ENCODE data around the gene KRTAP4-7. TPM values are rescaled to one million over a fixed set of nuclear protein-coding genes. Genes with fewer than 3 reads are reported as not detected.
"Not testable (repeated sequence)": the region's sequence is repeated elsewhere in the genome, so short reads cannot be mapped to it uniquely, and the experiment has no call there.

Gene KRTAP4-7
- total RNA-seq, 1 donor from 2014 or later: not detected

GRCh38 chr17:41111151-41111885 lies 27.4 kb downstream of the KRTAP4-7 start:
- no peak for DNase-seq

GRCh38 chr17:41116297-41116696 lies 32.3 kb downstream of the KRTAP4-7 start:
- DNase-seq: no peak

GRCh38 chr17:41117846-41118386 lies 34.0 kb downstream of the KRTAP4-7 start, which contains the start of gene KRTAP4-11:
Gene KRTAP4-11 (minus strand): TSS chr17:41118373. CDS start chr17:41118315, 58 bp downstream.
- DNase-seq: not testable (repeated sequence)

- DNase-seq: no peak
Observed at GRCh38 chr17:41118721-41119120, 34.8 kb downstream of the KRTAP4-7 start.

GRCh38 chr17:41119696-41120690 lies 36.0 kb downstream of the KRTAP4-7 start:
- DNase-seq: not testable (repeated sequence)

GRCh38 chr17:41121742-41122141 lies 37.8 kb downstream of the KRTAP4-7 start:
- no peak for DNase-seq

- not testable (repeated sequence) for DNase-seq
Observed at GRCh38 chr17:41123292-41123990, 39.5 kb downstream of the KRTAP4-7 start.

GRCh38 chr17:41123991-41124371 lies 40.0 kb downstream of the KRTAP4-7 start, which contains the start of gene KRTAP4-12:
Gene KRTAP4-12 (minus strand): TSS chr17:41124182. CDS start chr17:41124122, 60 bp downstream.
- not testable (repeated sequence) for DNase-seq

GRCh38 chr17:41125064-41125463 lies 41.1 kb downstream of the KRTAP4-7 start:
- no peak for DNase-seq

- no peak for DNase-seq
Observed at GRCh38 chr17:41126412-41126811, 42.5 kb downstream of the KRTAP4-7 start.

- DNase-seq: no peak
Observed at GRCh38 chr17:41127371-41127770, 43.4 kb downstream of the KRTAP4-7 start.

- DNase-seq: no peak
Observed at GRCh38 chr17:41131979-41132378, 48.0 kb downstream of the KRTAP4-7 start.

- no peak for DNase-seq
Observed at GRCh38 chr17:41133880-41134735, 50.2 kb downstream of the KRTAP4-7 start.

Other genes with a start within 250 kb of the KRTAP4-7 start
- gene KRT12, start 216.9 kb upstream of the KRTAP4-7 start, total RNA-seq: not detected
- gene KRT20, start 198.9 kb upstream of the KRTAP4-7 start, total RNA-seq: not detected
- gene KRT23, start 146.5 kb upstream of the KRTAP4-7 start, total RNA-seq: 0.16 TPM
- not detected for gene KRT39, start 117.2 kb upstream of the KRTAP4-7 start, total RNA-seq
- not detected for gene KRT40, start 99.8 kb upstream of the KRTAP4-7 start, total RNA-seq
- not detected for gene KRTAP3-3, start 90.0 kb upstream of the KRTAP4-7 start, total RNA-seq
- not detected for gene KRTAP3-2, start 84.2 kb upstream of the KRTAP4-7 start, total RNA-seq
- gene KRTAP3-1, start 75.0 kb upstream of the KRTAP4-7 start, total RNA-seq: not detected
- gene KRTAP1-5, start 56.9 kb upstream of the KRTAP4-7 start, total RNA-seq: not detected
- not detected for gene KRTAP1-4, start 54.0 kb upstream of the KRTAP4-7 start, total RNA-seq
- gene KRTAP1-3, start 49.3 kb upstream of the KRTAP4-7 start, total RNA-seq: not detected
- not detected for gene KRTAP1-1, start 42.7 kb upstream of the KRTAP4-7 start, total RNA-seq
- gene KRTAP2-1, start 36.8 kb upstream of the KRTAP4-7 start, total RNA-seq: not detected
- not detected for gene KRTAP2-2, start 28.9 kb upstream of the KRTAP4-7 start, total RNA-seq
- not detected for gene KRTAP2-3, start 24.0 kb upstream of the KRTAP4-7 start, total RNA-seq
- not detected for gene KRTAP2-4, start 18.3 kb upstream of the KRTAP4-7 start, total RNA-seq
- not detected for gene KRTAP4-8, start 14.0 kb downstream of the KRTAP4-7 start, total RNA-seq
- not detected for gene KRTAP4-16, start 18.1 kb downstream of the KRTAP4-7 start, total RNA-seq
- gene KRTAP4-9, start 21.2 kb downstream of the KRTAP4-7 start, total RNA-seq: not detected
- not detected for gene KRTAP4-11, start 34.2 kb downstream of the KRTAP4-7 start, total RNA-seq
- not detected for gene KRTAP4-12, start 40.0 kb downstream of the KRTAP4-7 start, total RNA-seq
- gene KRTAP4-6, start 56.4 kb downstream of the KRTAP4-7 start, total RNA-seq: not detected
- gene KRTAP4-5, start 65.7 kb downstream of the KRTAP4-7 start, total RNA-seq: not detected
- gene KRTAP4-4, start 76.6 kb downstream of the KRTAP4-7 start, total RNA-seq: not detected
- gene KRTAP4-3, start 84.1 kb downstream of the KRTAP4-7 start, total RNA-seq: not detected
- gene KRTAP4-2, start 94.1 kb downstream of the KRTAP4-7 start, total RNA-seq: not detected
- gene KRTAP4-1, start 100.8 kb downstream of the KRTAP4-7 start, total RNA-seq: not detected
- not detected for gene KRTAP9-1, start 105.7 kb downstream of the KRTAP4-7 start, total RNA-seq
- not detected for gene KRTAP9-2, start 142.5 kb downstream of the KRTAP4-7 start, total RNA-seq
- gene KRTAP9-3, start 148.3 kb downstream of the KRTAP4-7 start, total RNA-seq: not detected
- gene KRTAP9-8, start 153.8 kb downstream of the KRTAP4-7 start, total RNA-seq: not detected
- gene KRTAP9-4, start 165.5 kb downstream of the KRTAP4-7 start, total RNA-seq: not detected
- gene KRTAP9-9, start 171.2 kb downstream of the KRTAP4-7 start, total RNA-seq: not detected
- not detected for gene KRTAP9-6, start 181.2 kb downstream of the KRTAP4-7 start, total RNA-seq
- not detected for gene KRTAP9-7, start 191.5 kb downstream of the KRTAP4-7 start, total RNA-seq
- gene KRTAP29-1, start 218.7 kb downstream of the KRTAP4-7 start, total RNA-seq: not detected
- not detected for gene KRTAP16-1, start 225.2 kb downstream of the KRTAP4-7 start, total RNA-seq
- gene KRTAP17-1, start 231.6 kb downstream of the KRTAP4-7 start, total RNA-seq: not detected